Measurements from ENCODE around the gene KIF26B. TPM values are rescaled to one million over a fixed set of nuclear protein-coding genes. Genes with fewer than 3 reads are reported as not detected.
A peak's percentile ranks its signal among the peaks of the same experiment; 100 is the strongest.

Gene KIF26B
- total and polyA plus RNA-seq, 10 of the 15 experiments (the other 5 are each of a cell fraction or from before 2014, with no cell fraction given), result 0.35 to 11.6 (median 2.2) TPM

- Histone ChIP-seq H4K20me1 (ENCODE audit: control insufficient read depth, insufficient read depth) (no peaks in the 10 kb centered on the region), H3K79me2 (ENCODE audit: control insufficient read depth, insufficient read depth, low read length) (no peaks in the 10 kb centered on the region), H3K27me3 (replicated peaks in 1 of 2; ENCODE audit: control insufficient read depth in 2 of 2, insufficient read depth in 2 of 2, low read length in 1 of 2) (no peaks in the 10 kb centered on the region), H3K9ac (ENCODE audit: control insufficient read depth, insufficient read depth, low read length) (no peak overlapping the region), H3K9me3 (replicated peaks; ENCODE audit: control insufficient read depth, insufficient read depth, low read length) (no peaks in the 10 kb centered on the region), H3K4me1 (ENCODE audit: control insufficient read depth, insufficient read depth, low read length) (no peaks in the 10 kb centered on the region), H3K27ac (ENCODE audit: control insufficient read depth, insufficient read depth) (no peak overlapping the region), H2AFZ (ENCODE audit: control insufficient read depth, low read depth, low read length) (no peak overlapping the region), H3K4me3 (no peak overlapping the region), H3K36me3 (ENCODE audit: control insufficient read depth in 2 of 2, insufficient read depth in 2 of 2, low read length in 1 of 2) (no peaks in the 10 kb centered on the region), H3K4me2 (ENCODE audit: control insufficient read depth, insufficient read depth) (no peak overlapping the region)
- TF ChIP-seq EGR1 (IDR thresholded peaks at IDR 0.05; ENCODE audit: borderline replicate concordance in 1 of 2, low read depth in 2 of 2, low read length in 2 of 2) (peak; percentile 52 to 68; a peak in 1 of 3 replicates), USF1 (IDR thresholded peaks at IDR 0.05; ENCODE audit: borderline replicate concordance, extremely low read length, insufficient read depth, low read depth, low read length) (no peak), SREBF2 (IDR thresholded peaks at IDR 0.05; ENCODE audit: low read length) (no peak), TCF3 (IDR thresholded peaks at IDR 0.05; ENCODE audit: borderline replicate concordance, insufficient read depth, low read depth, low read length) (0 out of 2 replicates have a peak, but pooled peaks have one; percentile 55), MTA3 (IDR thresholded peaks at IDR 0.05; ENCODE audit: borderline replicate concordance, low read length) (no peak), MXI1 (IDR thresholded peaks at IDR 0.05; ENCODE audit: low read depth, low read length) (no peak), IRF4 (IDR thresholded peaks at IDR 0.05; ENCODE audit: low read depth, low read length) (no peak), POLR2A (IDR thresholded peaks at IDR 0.05; ENCODE audit: low read depth, low read length) (no peak), YY1 (IDR thresholded peaks at IDR 0.05; ENCODE audit: low read depth, low read length) (no peak), NFXL1 (IDR thresholded peaks at IDR 0.05; ENCODE audit: borderline replicate concordance) (no peak), SMC3 (IDR thresholded peaks at IDR 0.05; ENCODE audit: borderline replicate concordance, low read length) (no peak), TCF7 (IDR thresholded peaks at IDR 0.05; ENCODE audit: borderline replicate concordance) (no peak), HDAC6 (IDR thresholded peaks at IDR 0.05; ENCODE audit: unreplicated experiment) (no peak), REST (IDR thresholded peaks at IDR 0.05; ENCODE audit: low read depth, low read length) (no peak), BCL3 (IDR thresholded peaks at IDR 0.05; ENCODE audit: borderline replicate concordance, insufficient read depth, low read depth, low read length, poor library complexity, severe bottlenecking) (peak; percentile 86), RAD21 (IDR thresholded peaks at IDR 0.05; ENCODE audit: insufficient read depth, low read depth, low read length) (no peak), NFIC (IDR thresholded peaks at IDR 0.05; ENCODE audit: low read depth, low read length) (no peak), MEF2B (IDR thresholded peaks at IDR 0.05; ENCODE audit: partially characterized antibody, poor library complexity, severe bottlenecking) (no peak), BMI1 (IDR thresholded peaks at IDR 0.05; ENCODE audit: borderline replicate concordance) (no peak)
- in situ Hi-C loops (cut with MboI), result no loop called here
- intact Hi-C loops (cut with micrococcal nuclease; ENCODE audit: unreplicated experiment), result no loop called here
- 33% methylated on average over 14 of the region's 15 CpGs for WGBS (ENCODE audit: insufficient coverage, insufficient replicate concordance, low lambda C conversion rate, missing lambda C conversion rate)
- SMC1A ChIA-PET (ENCODE audit: uncharacterized antibody, unreplicated experiment), result no interaction called here
- FAIRE-seq (no peak), DNase-seq (ENCODE audit: low read depth, low spot score) (no peak), ATAC-seq (no peak)
- CTCF ChIA-PET, result no interaction called here
- POLR2A ChIA-PET, result no interaction called here
- RAD21 ChIA-PET (ENCODE audit: unreplicated experiment), result no interaction called here
- no TSS peak for BruUV-seq (replicated peaks)
Observed at GRCh38 chr1:245464290-245464689, 309.5 kb downstream of the KIF26B start.
